GM18861 (cell line): ENCODE data around the gene CTNNA2.
"Not testable (repeated sequence)": the region's sequence is repeated elsewhere in the genome, so short reads cannot be mapped to it uniquely, and the experiment has no call there.

Experiments used
- ATAC-seq: cut with Tn5 transposase; IDR thresholded peaks from one replicate; pipeline ENCODE4 v1.9.1; 2021; ENCODE audit not compliant: unreplicated experiment

Gene CTNNA2

GRCh38 chr2:80185091-80185490, 672.2 kb downstream of the CTNNA2 start:
- no peak for ATAC-seq

- ATAC-seq: no peak
Observed at GRCh38 chr2:80186262-80186661, 673.4 kb downstream of the CTNNA2 start.

GRCh38 chr2:80187156-80187555, 674.3 kb downstream of the CTNNA2 start:
- ATAC-seq: no peak

DNA sequence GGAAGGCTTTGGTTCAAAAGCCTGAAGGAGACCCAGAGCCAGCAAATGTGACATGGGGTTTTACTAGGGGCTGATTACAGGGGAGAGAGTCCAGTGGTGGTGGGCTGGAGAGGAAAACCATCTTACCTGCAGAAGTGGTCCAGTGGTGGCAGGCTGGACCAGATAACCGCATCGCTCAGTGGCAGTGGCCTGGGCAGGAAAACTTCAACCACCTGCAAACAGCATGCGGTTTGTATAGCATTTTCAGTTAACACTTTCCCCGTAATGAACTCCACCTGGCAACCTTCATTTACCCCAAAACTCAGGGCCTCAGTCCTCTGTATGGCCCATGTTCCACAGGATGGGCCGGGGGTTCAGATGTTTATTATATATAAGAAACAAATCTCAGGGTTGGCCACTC, 677.3 kb downstream of the CTNNA2 start:
- no peak for ATAC-seq

DNA sequence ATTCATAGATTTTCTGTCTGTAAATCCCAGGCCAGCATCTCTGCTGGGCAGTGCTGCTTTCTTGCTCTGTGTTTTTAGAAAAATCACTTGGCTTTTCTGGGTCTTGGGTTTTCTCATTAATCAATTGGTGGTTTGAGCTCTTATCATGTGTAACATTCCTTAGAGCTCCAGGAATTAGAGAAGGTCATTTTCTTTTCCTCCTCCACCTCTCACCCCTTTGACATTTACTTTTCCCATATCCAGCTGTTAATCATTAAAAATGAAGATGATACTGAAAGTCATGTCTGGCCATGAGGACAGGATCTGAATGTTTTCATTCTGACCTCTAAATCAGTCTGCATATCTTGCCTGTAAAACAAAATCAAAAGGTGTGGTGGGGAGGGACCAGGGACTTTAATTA, 680.7 kb downstream of the CTNNA2 start:
- ATAC-seq: no peak

DNA sequence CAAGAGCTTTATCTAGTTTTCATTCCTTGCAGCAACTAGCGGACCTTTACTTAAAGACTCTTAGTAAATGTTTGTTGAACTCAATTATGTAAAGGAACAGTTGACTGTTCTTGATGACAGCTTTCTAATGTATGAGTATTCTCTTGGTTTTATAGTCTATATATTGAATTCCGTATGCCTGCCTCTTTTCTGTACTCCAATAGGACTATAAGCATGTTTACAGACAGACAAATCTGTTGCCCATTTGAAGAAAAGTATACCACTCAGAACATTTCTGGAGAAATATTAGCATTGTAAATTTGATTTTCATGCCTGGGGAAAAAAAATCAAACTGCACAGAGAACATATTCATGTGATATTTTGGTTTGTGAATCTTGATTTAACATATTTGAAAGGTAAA, 682.2 kb downstream of the CTNNA2 start:
- ATAC-seq: no peak

DNA sequence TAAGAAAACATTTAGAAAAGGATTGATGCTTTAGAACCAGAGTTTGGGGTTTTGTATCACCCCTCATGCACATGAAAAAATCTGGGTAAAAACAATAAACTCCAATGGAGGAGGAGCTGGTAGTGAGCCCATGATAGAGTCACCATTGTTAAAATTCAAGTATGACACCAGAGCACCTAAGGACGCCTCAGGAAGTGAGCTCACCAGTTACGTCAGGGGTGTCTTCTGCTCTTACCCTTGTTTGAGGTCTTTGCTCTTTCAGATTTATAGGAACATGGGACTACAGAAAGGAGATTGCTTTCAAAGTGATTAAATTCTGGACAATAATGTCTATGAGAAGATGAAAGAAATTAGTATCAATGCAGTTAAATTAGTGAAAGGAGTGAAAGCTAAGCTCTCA, 685.2 kb downstream of the CTNNA2 start:
- no peak for ATAC-seq

- no peak for ATAC-seq
Observed at GRCh38 chr2:80199504-80199903, 686.7 kb downstream of the CTNNA2 start.

- ATAC-seq: not testable (repeated sequence)
Observed at GRCh38 chr2:80203929-80204328, 691.1 kb downstream of the CTNNA2 start.

DNA sequence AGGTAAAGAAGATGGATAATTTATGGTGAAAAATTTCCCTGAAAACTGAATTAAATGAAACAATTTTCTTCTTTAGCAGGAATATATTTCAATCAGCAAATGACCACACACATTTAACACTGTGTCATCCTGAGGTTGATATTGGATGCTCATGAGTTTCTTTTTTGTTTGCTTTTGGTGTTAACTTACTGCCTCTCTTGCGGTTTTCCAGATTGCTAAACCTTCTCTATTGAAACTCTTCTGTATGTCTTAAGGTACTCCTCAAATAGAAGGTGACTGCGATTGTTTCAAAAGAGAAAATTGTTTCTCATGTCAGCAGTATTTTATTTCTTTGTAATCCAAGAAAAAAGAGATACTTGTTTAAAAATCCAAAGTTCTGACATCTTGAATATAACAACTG, 692.6 kb downstream of the CTNNA2 start:
- ATAC-seq: no peak

GRCh38 chr2:80209458-80209857, 696.6 kb downstream of the CTNNA2 start:
- ATAC-seq: no peak

DNA sequence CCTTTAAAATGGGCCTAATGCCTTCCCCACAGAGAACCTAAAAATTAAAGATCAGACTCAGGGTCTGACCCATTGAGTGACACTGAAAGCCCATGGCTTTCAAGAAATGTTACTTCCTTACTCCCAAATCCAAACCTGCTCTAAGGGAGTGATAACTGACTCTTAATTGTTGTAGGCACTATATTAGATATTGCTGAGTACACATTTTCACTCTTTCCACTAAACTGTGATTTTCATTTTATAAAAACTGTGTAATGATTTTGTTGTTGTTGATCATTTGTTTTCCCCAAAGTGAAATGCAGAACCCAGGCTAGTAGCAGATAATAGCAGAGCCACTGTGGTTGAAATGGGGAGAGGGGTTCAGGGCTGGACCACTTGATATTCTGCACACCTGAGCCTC, 704.6 kb downstream of the CTNNA2 start:
- ATAC-seq: no peak

DNA sequence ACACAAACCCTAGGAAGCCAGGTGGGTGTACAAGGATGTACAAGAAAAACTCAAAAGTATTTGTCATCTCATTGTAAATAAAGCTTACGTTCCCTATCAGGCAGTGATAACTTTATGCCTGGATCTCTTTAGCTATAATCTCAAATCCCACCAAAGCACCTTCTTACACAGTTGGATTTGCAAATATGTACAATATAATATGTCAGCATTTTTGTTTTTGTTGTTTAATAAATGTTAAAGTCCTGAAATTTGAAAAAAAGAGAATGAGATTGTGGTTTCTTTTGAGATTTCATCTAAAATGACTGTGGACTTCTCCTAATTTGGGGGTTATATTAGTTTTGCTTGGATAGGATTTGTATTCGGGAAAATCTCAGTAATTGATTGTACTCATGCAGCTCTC, 709.8 kb downstream of the CTNNA2 start:
- no peak for ATAC-seq

DNA sequence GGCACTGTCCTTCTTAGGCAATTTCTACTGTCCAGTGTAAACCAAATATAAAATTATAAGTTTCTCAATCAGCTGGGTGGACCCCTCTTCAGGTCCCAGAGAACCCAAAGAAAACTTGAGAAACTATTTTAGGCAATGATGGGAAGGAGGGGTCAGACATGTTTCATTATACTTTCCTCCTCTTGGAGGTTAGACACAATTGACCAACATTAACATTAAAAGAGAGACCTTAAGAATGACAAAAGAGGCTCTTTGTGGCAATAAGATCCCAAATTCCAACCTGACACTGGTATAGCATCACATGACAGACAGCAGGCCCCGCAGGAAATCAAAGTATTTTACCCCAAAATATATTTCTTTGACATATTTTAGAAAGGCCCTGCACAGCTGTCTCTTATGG, 718.6 kb downstream of the CTNNA2 start:
- ATAC-seq: no peak

DNA sequence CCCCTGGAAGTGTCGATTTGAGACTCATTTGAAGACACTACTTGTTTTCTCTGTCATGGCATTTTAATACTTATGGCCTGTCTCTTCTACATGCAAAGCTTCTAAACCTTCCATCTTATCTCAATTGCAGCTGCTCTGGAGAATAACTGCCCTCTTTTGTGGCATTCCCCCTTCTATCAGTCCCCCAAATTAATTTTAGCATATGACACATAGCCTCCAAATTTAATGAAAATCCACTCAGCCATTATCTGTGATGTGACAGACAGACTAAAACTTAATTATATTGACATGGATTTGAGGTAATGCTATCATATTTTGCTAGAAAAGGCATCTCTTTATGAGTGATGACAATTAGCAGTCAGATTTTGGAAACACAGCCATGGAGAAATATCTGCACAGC, 720.5 kb downstream of the CTNNA2 start:
- no peak for ATAC-seq

GRCh38 chr2:80238692-80239469, 726.0 kb downstream of the CTNNA2 start:
- ATAC-seq: no peak

DNA sequence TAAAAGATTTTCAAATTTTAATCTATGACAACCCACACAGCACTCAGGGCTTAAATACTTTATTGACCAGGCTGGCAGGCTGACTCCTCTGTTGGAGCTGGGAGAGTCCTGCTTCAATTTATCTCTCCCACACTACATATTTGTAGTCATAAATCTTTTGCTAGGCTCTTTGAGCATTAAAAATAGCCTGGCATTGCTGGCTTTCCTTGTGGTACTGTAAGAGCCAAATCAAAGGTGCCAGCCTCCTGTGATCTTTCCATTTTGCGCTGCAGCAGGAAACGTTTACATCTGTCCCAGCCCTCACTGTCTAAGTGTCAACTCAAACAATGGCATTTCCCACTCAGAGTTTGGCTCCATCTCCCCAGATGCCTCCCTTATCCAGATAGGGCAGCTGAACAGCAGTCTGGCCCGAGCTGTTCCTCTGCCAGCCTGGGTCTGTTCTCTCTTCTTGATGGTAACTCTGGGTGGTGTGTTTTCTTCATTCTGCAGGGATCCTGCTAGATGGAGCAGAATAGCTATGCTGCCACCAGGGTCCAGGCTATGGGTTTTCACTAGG, 729.6 kb downstream of the CTNNA2 start:
- ATAC-seq: no peak

- ATAC-seq: no peak
Observed at GRCh38 chr2:80244905-80245584, 732.2 kb downstream of the CTNNA2 start.

- ATAC-seq: no peak
Observed at GRCh38 chr2:80246534-80246933, 733.7 kb downstream of the CTNNA2 start.

- no peak for ATAC-seq
Observed at GRCh38 chr2:80247339-80247738, 734.5 kb downstream of the CTNNA2 start.

DNA sequence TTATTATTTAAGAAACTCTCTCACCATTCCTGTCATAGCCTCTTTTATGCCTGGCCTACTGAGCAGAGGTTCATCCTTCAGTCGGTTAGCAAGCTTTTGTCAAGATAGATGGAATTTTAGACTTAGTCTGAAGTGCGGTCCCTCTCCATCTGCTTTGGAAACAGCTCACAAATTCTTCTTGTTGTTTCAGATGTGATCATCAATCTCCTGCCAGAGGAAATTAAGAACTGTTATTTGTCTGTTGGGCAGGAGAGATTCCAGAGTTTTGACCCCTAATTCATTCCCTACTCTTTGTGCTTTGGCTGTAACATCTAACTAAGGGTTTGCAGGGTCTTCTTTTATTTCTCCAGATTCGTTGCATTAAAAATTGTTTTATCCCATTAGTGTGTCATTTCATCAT, 735.3 kb downstream of the CTNNA2 start:
- ATAC-seq: no peak

GRCh38 chr2:80252294-80252986, 739.6 kb downstream of the CTNNA2 start:
- no peak for ATAC-seq
